IPS-15b (cell line): Measurements from ENCODE around the gene SOX2.
A peak's percentile ranks its signal among the peaks of the same experiment; 100 is the strongest.

Source experiments
- H3K27me3 ChIP-seq: one replicate; pipeline ENCODE4 v1.6.1; 2013; ENCODE audit warnings: low read length; ENCODE audit not compliant: control insufficient read depth, insufficient read depth
- H3K36me3 ChIP-seq: one replicate; pipeline ENCODE4 v1.6.1; 2013; ENCODE audit warnings: low read length; ENCODE audit not compliant: control insufficient read depth, insufficient read depth
- H3K4me1 ChIP-seq: one replicate; pipeline ENCODE4 v1.6.1; 2013; ENCODE audit warnings: mild to moderate bottlenecking, low read length; ENCODE audit not compliant: control insufficient read depth, insufficient read depth
- H3K4me3 ChIP-seq: one replicate; pipeline ENCODE4 v1.5.1; 2013; ENCODE audit warnings: low read depth, low read length
- H3K9ac ChIP-seq: one replicate; pipeline ENCODE4 v1.6.1; 2013; ENCODE audit warnings: low read depth, mild to moderate bottlenecking, low read length
- H3K9me3 ChIP-seq: one replicate; pipeline ENCODE4 v1.6.1; 2013; ENCODE audit warnings: mild to moderate bottlenecking, low read length; ENCODE audit not compliant: control insufficient read depth, insufficient read depth

Gene SOX2

DNA sequence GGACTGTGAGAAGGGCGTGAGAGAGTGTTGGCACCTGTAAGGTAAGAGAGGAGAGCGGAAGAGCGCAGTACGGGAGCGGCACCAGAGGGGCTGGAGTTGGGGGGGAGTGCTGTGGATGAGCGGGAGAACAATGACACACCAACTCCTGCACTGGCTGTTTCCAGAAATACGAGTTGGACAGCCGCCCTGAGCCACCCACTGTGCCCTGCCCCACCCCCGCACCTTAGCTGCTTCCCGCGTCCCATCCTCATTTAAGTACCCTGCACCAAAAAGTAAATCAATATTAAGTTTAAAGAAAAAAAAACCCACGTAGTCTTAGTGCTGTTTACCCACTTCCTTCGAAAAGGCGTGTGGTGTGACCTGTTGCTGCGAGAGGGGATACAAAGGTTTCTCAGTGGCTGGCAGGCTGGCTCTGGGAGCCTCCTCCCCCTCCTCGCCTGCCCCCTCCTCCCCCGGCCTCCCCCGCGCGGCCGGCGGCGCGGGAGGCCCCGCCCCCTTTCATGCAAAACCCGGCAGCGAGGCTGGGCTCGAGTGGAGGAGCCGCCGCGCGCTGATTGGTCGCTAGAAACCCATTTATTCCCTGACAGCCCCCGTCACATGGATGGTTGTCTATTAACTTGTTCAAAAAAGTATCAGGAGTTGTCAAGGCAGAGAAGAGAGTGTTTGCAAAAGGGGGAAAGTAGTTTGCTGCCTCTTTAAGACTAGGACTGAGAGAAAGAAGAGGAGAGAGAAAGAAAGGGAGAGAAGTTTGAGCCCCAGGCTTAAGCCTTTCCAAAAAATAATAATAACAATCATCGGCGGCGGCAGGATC, at the start of gene SOX2:
Gene SOX2, plus strand, starts transcription at position 601 of the 811 bp plus-strand sequence. CDS start 436 bp downstream, outside the sequence.
- Histone ChIP-seq H3K27me3 (no peaks in the 10 kb centered on the region), H3K9ac (peak within 1 kb of the TSS; percentile 93)

DNA sequence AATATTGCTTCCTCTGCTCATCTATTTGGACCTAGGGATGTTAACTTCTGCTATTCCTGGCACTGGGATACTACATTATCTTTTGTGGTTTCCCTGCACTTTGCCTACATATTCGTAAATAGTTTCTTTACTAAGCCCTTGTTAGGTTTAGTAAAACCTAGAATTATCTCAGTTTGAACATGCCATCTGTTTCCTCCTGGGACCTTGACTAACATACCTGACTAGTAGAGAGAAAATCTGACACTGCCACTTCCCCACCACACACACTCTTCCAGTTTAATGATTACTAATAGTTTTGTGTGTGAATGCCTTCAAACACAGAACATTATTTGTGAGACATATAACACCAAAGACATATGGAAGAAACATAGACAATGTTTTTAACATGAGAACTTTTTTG, 28.2 kb upstream of the SOX2 start:
- Histone ChIP-seq H3K9me3 (no peaks in the 10 kb centered on the region), H3K4me1 (peaks cover 15% of the 10 kb centered on the region), H3K36me3 (no peaks in the 10 kb centered on the region), H3K4me3 (no peak overlapping the region), H3K9ac (no peak overlapping the region), H3K27me3 (no peaks in the 10 kb centered on the region)

More for the DNA sequence above, at the start of gene SOX2:
- Histone ChIP-seq H3K4me1 (peaks cover 25% of the 10 kb centered on the region), H3K36me3 (peaks cover 9% of the 10 kb centered on the region), H3K9me3 (no peaks in the 10 kb centered on the region), H3K4me3 (peak within 1 kb of the TSS; percentile 96)

DNA sequence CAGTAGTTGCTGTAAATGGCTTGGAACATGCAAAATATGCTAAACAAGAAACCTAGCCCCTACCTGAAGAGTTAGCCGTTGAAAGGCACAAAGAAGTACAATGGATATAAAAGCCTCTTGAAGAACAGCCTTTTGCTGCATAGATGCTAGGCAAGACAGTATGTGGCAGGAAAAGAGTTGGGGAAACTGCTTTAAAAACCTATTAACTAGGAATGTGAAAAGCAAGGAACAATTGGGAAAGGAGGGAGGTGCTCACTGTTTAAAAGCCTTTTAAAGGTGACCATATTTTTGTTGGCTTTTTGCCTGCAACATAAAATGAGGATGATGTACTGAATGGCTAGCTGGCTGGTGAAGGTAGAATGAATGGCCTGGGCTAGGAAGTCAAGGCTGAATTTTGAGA, 24.5 kb upstream of the SOX2 start:
- H3K9ac ChIP-seq: no peak overlapping the region
- H3K36me3 ChIP-seq: no peaks in the 10 kb centered on the region
- no peaks in the 10 kb centered on the region for H3K9me3 ChIP-seq
- no peaks in the 10 kb centered on the region for H3K27me3 ChIP-seq
- H3K4me3 ChIP-seq: no peak overlapping the region
- peaks cover 15% of the 10 kb centered on the region for H3K4me1 ChIP-seq

DNA sequence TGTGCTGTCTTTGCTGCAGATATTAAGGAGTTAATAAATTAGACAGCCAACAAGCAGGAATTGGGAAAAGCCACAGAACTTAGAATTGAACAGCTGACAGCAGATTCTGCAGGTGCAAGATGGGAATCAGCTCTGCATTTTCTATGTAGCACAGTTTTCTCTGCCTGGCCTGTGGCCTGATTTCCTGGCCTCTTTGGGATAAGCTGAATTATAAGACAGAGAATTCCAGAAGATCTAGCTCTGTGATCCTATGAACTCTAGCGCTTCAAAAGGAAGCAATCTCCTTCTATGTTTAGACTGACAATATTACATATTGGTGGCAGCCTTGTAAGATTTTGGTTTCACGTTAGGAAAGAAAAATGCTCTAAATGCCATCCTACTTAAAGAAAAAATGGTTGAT, 24.0 kb upstream of the SOX2 start:
- H3K4me1 ChIP-seq: peaks cover 15% of the 10 kb centered on the region
- H3K4me3 ChIP-seq: no peak overlapping the region
- H3K9ac ChIP-seq: no peak overlapping the region
- no peaks in the 10 kb centered on the region for H3K27me3 ChIP-seq
- no peaks in the 10 kb centered on the region for H3K9me3 ChIP-seq
- H3K36me3 ChIP-seq: no peaks in the 10 kb centered on the region

DNA sequence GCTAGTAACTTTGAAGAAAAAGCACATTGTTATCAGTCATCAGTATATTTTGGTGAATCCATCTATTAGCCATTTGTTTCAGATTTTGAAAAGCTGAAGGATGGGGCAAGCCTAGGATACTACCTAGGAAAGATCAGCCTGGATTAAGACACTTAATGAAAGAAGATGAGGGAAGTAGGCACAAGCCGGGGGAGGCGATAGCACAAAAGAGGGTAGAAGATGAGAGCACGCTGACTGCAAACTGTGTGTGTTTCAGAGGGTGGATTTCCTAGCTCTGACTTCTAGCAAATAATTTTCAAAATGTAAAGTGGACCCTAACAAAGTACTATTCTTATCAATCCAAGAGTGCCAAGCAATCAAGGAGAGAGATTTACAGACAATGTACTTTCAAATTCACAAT, 22.2 kb upstream of the SOX2 start:
- Histone ChIP-seq H3K4me3 (no peak overlapping the region), H3K9ac (no peak overlapping the region), H3K36me3 (no peaks in the 10 kb centered on the region), H3K9me3 (no peaks in the 10 kb centered on the region), H3K4me1 (peaks cover 15% of the 10 kb centered on the region), H3K27me3 (peaks cover 8% of the 10 kb centered on the region)

DNA sequence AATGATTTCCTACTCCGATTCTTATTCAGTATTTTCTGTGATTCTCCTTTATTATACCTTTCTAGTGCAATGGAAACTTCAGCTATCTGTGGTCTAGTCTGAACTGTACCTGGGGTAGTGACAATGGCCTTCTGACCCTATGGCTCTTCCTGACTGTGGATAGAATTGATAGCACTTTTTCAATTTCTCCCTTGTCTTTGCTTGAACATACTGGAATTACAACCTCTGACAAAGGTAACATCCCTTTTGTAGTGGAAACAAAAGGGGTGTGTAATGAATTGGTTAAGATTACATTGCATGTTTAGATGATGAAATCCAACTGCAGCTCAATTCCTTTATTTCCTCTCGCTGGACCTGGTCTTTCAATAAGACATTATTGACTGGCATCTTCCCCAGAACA, 21.0 kb upstream of the SOX2 start:
- no peak overlapping the region for H3K9ac ChIP-seq
- H3K4me3 ChIP-seq: no peak overlapping the region
- H3K36me3 ChIP-seq: no peaks in the 10 kb centered on the region
- no peaks in the 10 kb centered on the region for H3K9me3 ChIP-seq
- peaks cover 15% of the 10 kb centered on the region for H3K4me1 ChIP-seq
- peaks cover 16% of the 10 kb centered on the region for H3K27me3 ChIP-seq

DNA sequence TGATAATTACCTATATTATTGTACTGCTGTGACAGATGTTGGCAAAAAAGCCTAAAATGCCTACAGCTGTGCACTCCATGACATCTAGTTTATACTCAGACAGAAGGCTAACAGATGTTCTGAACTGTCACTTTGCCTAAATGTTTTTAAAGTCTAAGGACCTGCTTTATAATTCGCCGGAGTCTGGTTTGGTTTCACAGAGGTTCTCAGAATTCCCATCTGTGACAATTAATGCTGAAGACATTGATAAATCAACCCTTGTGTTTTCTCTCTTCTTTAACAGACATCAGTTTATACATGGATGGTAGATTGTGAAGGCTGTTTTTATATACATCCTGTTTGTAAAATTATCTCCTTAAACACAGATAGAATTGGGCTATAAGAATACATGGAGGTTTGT, 19.8 kb upstream of the SOX2 start:
- Histone ChIP-seq H3K4me1 (peaks cover 15% of the 10 kb centered on the region), H3K9me3 (no peaks in the 10 kb centered on the region), H3K27me3 (peaks cover 27% of the 10 kb centered on the region), H3K9ac (no peak overlapping the region), H3K36me3 (no peaks in the 10 kb centered on the region), H3K4me3 (no peak overlapping the region)

DNA sequence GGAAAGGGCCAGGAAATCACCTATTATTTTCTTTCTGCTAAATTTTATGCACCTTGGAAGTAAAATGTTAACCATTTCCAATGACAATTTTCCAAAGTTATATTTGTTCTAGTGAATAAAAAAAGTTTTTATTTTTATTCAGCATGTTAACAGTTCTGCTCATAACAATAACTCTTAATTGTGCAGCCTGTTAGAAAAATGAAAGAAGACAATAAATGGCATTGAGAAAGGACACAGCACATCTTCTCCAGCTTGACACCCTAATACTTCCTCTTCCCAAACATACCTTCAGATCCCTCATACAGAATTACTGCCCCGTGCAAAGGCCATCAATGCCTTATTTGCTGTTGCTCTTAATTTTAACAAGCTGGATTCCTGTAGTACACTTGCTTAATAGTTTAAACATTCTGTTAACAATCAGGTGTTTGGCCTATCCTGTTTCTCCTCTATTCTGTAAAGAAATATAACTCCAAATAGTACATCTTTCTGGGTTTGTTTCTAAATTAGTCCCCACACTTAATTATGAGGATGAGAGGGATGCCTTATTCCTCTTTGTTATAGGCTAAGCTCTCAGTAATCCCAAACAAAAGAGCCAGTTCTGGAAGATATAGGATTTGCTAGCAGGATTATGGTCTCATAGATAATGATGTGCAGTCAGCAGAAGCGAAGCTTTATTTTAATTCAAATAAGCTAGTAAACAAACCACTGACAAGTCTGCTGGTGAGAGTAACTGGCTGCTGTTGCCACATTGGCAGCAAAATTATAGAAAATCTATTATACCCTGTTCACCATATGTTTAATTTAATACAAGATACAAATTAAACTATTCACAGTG, 19.2 kb upstream of the SOX2 start:
- Histone ChIP-seq H3K9me3 (no peaks in the 10 kb centered on the region), H3K36me3 (no peaks in the 10 kb centered on the region), H3K4me3 (no peak overlapping the region), H3K9ac (no peak overlapping the region), H3K4me1 (peaks cover 8% of the 10 kb centered on the region), H3K27me3 (peaks cover 34% of the 10 kb centered on the region)

DNA sequence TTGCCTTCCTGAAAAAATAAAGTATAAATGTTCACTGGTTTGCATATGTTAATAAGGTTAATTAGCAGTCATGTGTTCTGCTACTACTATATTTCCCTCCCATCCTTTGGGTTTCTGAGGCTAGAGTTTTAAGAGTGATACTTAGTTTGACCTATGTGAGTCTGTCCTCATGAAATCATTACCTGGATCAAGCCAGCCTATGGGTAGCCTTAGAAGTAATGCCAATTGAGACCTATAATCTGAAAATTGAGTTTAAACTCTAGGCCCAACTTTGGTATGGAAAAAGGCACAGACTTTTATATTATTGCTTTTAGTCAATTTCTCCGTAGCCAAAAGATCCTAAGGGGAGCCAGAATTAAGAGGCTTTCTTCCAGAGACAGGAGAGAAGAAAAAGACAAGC, 18.4 kb upstream of the SOX2 start:
- Histone ChIP-seq H3K9me3 (no peaks in the 10 kb centered on the region), H3K9ac (no peak overlapping the region), H3K4me3 (no peak overlapping the region), H3K27me3 (peaks cover 41% of the 10 kb centered on the region), H3K36me3 (no peaks in the 10 kb centered on the region), H3K4me1 (peaks cover 11% of the 10 kb centered on the region)

DNA sequence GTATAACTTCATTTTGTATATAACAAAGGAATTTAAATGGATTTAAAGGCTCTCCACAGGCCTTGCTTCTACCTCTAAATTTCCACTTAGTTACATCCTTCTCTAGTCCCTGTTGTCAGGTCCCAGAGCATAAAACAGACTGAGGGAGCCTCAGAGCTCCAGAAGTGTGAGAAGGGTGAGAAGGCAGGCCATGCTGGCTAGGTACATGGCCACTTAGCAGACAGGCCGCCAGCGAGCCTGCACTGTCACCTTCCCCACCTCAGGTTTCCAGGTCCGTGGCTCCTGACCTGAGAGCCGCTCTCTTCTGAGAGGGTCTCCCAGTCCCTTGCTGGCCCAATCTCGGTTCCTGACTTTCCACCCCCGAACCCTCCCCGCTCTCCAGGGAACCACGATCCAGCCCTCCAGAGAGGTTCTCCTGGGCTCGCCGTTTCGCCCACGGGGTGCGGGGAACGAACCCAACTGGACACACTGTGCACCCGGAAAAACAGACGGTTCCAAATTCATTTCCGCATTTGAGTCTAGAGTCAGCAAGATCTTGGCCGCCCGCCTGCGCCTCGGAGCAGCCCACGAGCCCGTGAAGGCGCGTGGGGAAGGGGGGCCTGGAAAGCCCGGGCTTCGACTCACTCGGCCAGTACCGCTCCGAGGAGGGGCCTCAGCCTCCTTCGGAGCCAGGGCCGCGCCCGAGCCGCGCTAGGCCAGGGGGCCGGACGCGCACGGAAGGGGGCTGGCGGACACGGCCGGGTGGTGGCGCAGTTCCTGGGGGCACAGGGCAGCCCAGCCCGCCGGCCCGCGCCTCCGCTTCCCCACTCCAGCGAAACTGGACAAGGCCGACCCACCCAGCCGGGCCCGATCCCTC, 16.7 kb upstream of the SOX2 start:
- H3K36me3 ChIP-seq: no peaks in the 10 kb centered on the region
- H3K9ac ChIP-seq: peak overlapping the region; percentile 71
- H3K4me1 ChIP-seq: peaks cover 23% of the 10 kb centered on the region
- H3K27me3 ChIP-seq: peaks cover 50% of the 10 kb centered on the region
- peak overlapping the region; percentile 72 for H3K4me3 ChIP-seq
- no peaks in the 10 kb centered on the region for H3K9me3 ChIP-seq

DNA sequence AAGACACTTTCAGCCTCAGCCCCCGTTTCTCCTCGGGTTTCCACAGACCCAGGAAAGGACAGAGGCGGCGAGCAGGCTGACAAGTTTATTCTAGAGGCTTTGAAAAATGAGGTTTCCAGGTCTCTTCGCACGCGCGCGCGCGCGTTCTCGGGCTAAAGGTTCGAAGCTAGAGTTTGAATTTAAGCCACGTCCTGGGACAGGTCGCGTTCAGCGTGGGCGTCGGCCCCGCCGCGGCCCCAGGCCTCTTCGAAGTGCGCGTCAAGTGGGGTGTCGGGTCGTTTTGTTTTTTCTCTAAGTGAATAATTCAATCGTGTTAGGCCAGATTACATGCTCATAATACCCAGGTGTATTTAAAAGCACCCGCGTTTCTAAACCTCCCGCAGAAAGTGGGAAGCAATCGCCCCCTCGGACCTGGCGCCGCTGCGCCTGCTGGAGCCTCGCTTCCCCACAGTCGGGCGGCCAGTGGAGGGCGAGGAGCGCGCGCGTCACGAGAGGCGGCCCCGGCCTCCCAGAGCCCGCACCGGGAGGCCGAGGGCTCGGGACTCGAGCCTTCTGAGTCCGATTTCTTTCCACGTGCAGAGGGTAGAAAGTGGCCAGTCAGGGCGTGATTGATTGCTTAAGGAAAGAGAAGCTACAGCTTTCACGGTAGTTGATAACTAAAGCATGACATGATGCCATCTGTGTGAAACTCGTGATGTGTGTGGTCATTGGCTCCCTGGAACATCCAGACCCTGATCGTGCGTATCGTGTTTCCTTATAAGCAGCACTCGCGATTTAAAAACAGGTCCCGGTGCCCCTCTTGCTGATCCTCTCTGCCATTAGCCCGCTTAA, 15.8 kb upstream of the SOX2 start:
- Histone ChIP-seq H3K4me1 (peaks cover 26% of the 10 kb centered on the region), H3K9ac (peak overlapping the region; percentile 41), H3K4me3 (peak overlapping the region; percentile 72), H3K36me3 (no peaks in the 10 kb centered on the region), H3K9me3 (no peaks in the 10 kb centered on the region), H3K27me3 (peaks cover 50% of the 10 kb centered on the region)
